Lower leg skin (tissue), 4 donors: ENCODE measurements around the gene PDGFD. TPM values are rescaled to one million over a fixed set of nuclear protein-coding genes. Genes with fewer than 3 reads are reported as not detected.
A peak's percentile ranks its signal among the peaks of the same experiment; 100 is the strongest.

ENCODE experiments used
- DNase-seq, 2 donors: peaks; one replicate each; pipeline ENCODE4 v3.0.0-alpha.2; 2019; ENCODE audit warnings: low spot score in 2 of 2
- H3K4me3 ChIP-seq: fragments of 200-600 bp; sonication (generic); 2 replicates; pipeline ENCODE4 v1.5.1; 2017; ENCODE audit warnings: mild to moderate bottlenecking, low read depth; ENCODE audit not compliant: poor library complexity, severe bottlenecking
- POLR2A ChIP-seq, 2 donors: fragments of 450-650 bp; IDR thresholded peaks; one replicate each; pipeline ENCODE4 v1.6.1; 2016 to 2017; ENCODE audit warnings: antibody characterized with exemption in 2 of 2, mild to moderate bottlenecking in 1 of 2, moderate library complexity in 1 of 2
- whole genome bisulfite sequencing, 2 donors: methylation state at CpG; one replicate each; pipeline ENCODE4 v1.1.5; 2018; 5-methylcytosine and 5-hydroxymethylcytosine counted together
- intact Hi-C: fragments of 100-400 bp; cut with DNase I; formaldehyde crosslinking; loops from one replicate; pipeline ENCODE4 v1.15.0; 2023; ENCODE audit warnings: low total_unique reads
- total RNA-seq, 4 donors: library from RNA; depleted of rRNA; stranded (reverse); fragments of >200 nt; gene quantifications; one replicate each; pipeline ENCODE4 v1.1.0, GENCODE V29; 2016
- TF ChIP-seq, protein P1 (sequence below), 3 donors: fragments of 450-650 bp; IDR thresholded peaks; one replicate each; pipeline ENCODE4 v1.5.1; 2016; ENCODE audit warnings: antibody characterized with exemption in 3 of 3, mild to moderate bottlenecking in 3 of 3, moderate library complexity in 2 of 3

PDGFD gene
- total RNA-seq, 4 donors from 2014 or later: 6.8 to 15.1 (median 10.5) TPM

DNA sequence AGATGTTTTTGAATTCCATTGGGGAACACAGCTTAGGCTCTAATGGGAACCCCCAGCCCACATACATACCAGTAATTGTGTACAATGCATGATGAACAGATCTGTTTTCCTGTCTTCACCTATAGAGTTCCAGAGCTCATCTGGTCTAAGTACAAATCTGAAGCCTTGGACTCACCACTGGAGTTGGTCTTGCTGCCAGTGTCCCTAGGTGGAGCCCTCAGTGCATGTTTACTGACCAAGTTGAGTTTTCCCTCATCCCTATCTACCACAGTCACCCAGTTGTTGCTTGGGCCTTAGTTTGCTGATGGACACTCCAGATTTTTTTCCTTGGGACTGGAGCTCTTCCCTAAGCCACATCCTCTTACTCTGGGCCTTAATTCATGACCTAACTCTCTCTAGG, 286.7 kb downstream of the PDGFD start:
- TF ChIP-seq POLR2A (IDR thresholded peaks at IDR 0.05): no peak
- TF ChIP-seq, protein P1, sequence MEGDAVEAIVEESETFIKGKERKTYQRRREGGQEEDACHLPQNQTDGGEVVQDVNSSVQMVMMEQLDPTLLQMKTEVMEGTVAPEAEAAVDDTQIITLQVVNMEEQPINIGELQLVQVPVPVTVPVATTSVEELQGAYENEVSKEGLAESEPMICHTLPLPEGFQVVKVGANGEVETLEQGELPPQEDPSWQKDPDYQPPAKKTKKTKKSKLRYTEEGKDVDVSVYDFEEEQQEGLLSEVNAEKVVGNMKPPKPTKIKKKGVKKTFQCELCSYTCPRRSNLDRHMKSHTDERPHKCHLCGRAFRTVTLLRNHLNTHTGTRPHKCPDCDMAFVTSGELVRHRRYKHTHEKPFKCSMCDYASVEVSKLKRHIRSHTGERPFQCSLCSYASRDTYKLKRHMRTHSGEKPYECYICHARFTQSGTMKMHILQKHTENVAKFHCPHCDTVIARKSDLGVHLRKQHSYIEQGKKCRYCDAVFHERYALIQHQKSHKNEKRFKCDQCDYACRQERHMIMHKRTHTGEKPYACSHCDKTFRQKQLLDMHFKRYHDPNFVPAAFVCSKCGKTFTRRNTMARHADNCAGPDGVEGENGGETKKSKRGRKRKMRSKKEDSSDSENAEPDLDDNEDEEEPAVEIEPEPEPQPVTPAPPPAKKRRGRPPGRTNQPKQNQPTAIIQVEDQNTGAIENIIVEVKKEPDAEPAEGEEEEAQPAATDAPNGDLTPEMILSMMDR (IDR thresholded peaks at IDR 0.05): no peak
- no peak overlapping the region for H3K4me3 ChIP-seq
- DNase-seq: no peak
- intact Hi-C loops: no loop called here

GRCh38 chr11:103875855-103876510, 288.0 kb downstream of the PDGFD start:
- intact Hi-C loops: no loop called here
- TF ChIP-seq, protein P1 (IDR thresholded peaks at IDR 0.05): no peak
- no peak for TF ChIP-seq POLR2A (IDR thresholded peaks at IDR 0.05)
- H3K4me3 ChIP-seq: no peak overlapping the region
- DNase-seq: no peak
- 80 to 87% methylated on average over 2 of the region's 2 CpGs for WGBS, 2 donors

GRCh38 chr11:103872748-103873147, 291.2 kb downstream of the PDGFD start:
- intact Hi-C loops: no loop called here
- no peak for DNase-seq
- WGBS, 2 donors: 78 to 94% methylated on average over 3 of the region's 3 CpGs
- no peak for TF ChIP-seq POLR2A (IDR thresholded peaks at IDR 0.05)
- TF ChIP-seq, protein P1 (IDR thresholded peaks at IDR 0.05): no peak
- H3K4me3 ChIP-seq: no peak overlapping the region

- 54 to 71% methylated on average over 6 of the region's 6 CpGs for WGBS, 2 donors
- DNase-seq: no peak
- no peak overlapping the region for H3K4me3 ChIP-seq
- intact Hi-C loops: no loop called here
- TF ChIP-seq, protein P1 (IDR thresholded peaks at IDR 0.05): no peak
- no peak for TF ChIP-seq POLR2A (IDR thresholded peaks at IDR 0.05)
Measured at GRCh38 chr11:103871923-103872551, 291.9 kb downstream of the PDGFD start.

DNA sequence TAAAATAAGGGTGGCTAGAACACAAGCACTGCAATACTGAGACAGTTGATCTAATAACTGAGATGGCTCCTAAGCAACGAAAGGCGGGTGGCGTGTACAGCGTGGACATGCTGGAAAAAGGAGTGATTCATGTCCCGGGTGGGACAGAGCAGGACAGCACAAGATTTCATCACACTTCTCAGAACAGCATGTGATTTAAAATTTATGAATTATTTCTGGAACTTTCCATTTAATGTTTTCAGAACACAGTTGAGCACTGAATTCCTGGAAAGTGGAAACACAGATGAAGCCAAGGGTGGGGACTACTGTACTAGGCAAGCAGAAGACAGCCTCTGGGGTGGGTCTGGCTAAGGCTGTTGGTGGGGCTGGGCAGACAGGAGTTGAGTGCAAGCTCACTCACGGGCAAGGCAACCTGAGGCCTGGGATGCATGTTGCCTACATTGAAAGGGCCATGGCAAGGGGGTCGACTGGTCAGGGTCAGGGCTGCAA, 293.1 kb downstream of the PDGFD start:
- peak; percentile 78 to 93 for DNase-seq
- TF ChIP-seq POLR2A (IDR thresholded peaks at IDR 0.05): no peak
- TF ChIP-seq, protein P1 (IDR thresholded peaks at IDR 0.05): no peak
- H3K4me3 ChIP-seq: no peak overlapping the region
- 54 to 63% methylated on average over 7 of the region's 7 CpGs for WGBS, 2 donors
- intact Hi-C loops: no loop called here
